ENCODE data around the gene OR5K1.

Gene OR5K1

DNA sequence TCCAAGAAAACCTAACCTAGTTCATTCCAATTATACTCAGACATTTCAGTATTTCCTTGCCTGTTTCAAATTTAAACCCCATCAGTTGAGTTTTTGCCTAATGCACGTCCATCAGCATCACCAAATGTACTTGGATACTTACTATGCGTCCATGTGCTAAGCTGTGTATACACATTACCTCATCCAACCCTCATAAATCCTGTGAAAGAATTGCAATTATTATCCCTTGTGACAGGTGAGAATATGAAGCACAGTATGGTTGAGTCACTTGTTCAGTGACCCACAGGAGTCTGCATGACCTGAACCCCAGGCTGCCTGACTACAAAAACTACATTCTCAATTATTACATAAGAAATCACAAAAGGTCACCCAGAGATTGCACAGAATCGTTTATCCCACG, 37.0 kb downstream of the OR5K1 start:
- Histone ChIP-seq H3K9me3 (ENCODE audit: control insufficient read depth, insufficient read depth, low read length) (no peaks in the 10 kb centered on the region), H3K4me1 (ENCODE audit: insufficient read depth, low read length) (no peaks in the 10 kb centered on the region), H3K36me3 (ENCODE audit: insufficient read depth, low read length) (no peaks in the 10 kb centered on the region), H3K9ac (ENCODE audit: low read depth, low read length) (no peak overlapping the region)

DNA sequence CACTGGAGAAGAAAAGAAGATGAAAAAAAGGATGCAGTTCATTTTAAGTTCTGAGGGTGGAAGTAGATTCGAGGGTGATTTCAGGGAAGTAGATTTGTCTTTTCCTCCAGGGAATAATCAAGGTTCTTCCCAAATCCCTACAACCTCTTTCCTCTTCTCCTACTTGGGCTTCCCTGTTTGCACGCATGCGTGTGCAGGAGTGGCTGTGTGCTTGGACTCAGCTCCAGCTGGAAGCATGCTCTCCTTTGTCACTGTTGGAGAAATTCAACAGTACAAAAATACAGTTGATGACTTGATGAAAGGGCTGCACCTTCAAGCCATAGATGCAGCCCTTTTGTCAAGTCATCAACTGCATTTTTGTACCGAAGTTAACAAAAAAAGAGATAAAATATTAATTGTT, 38.3 kb downstream of the OR5K1 start:
- Histone ChIP-seq H3K4me1 (ENCODE audit: insufficient read depth, low read length) (no peaks in the 10 kb centered on the region), H3K36me3 (ENCODE audit: insufficient read depth, low read length) (no peaks in the 10 kb centered on the region), H3K9me3 (ENCODE audit: control insufficient read depth, insufficient read depth, low read length) (no peaks in the 10 kb centered on the region), H3K9ac (ENCODE audit: low read depth, low read length) (no peak overlapping the region)

DNA sequence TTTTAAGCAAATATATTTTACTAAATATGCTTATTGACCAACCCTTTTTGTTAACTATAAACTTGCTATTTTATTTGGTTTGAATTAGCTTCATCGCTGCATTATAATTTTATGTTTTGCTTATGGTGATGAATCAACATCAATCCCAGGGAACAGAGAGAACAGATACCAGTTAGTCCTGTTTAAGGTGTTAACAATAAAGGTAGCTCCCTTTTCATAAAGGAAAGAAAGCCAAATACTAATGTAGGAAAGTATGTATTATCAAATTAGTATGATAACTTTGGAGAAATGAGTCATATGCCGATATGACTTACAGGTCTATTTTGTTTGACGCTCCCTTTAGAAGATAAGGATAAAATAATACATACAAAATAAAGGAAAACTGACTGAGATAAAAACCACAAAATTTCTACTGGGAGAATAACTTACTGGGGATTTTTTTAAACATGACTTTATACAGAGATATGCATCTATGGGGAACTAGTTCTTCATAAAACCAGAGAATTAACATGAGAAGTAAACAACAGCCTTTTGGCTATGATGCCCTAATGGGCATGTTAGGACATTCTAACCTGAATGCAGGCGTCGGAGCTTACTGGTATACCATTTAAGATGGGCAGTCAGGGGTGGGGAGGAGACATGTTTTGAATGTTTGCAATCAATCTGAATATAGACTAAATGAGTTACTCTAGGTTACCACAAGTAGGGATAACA, 39.0 kb downstream of the OR5K1 start:
- no peak overlapping the region for H3K9ac ChIP-seq (ENCODE audit: low read depth, low read length)
- no peaks in the 10 kb centered on the region for H3K4me1 ChIP-seq (ENCODE audit: insufficient read depth, low read length)
- H3K36me3 ChIP-seq (ENCODE audit: insufficient read depth, low read length): no peaks in the 10 kb centered on the region
- no peaks in the 10 kb centered on the region for H3K9me3 ChIP-seq (ENCODE audit: control insufficient read depth, insufficient read depth, low read length)

DNA sequence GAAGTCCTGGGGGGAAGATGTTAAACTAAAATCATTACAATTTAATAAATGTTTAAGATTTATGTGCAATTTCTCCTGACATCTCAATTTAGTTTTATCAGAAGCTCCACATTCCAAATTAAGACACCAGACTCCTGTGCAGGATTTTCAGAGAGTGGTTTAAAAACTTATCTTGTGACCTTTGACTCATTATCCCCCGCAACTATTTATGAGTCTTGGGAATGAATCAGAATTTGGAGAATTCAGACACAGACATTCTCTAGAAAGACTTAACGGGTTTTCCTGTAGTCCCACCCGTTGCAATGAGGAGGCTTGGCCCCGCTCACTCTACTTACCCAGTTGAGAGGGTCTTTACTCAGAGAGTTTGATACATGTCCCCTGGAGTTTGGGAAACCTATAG, 41.5 kb downstream of the OR5K1 start:
- Histone ChIP-seq H3K9me3 (ENCODE audit: control insufficient read depth, insufficient read depth, low read length) (no peaks in the 10 kb centered on the region), H3K9ac (ENCODE audit: low read depth, low read length) (no peak overlapping the region), H3K4me1 (ENCODE audit: insufficient read depth, low read length) (no peaks in the 10 kb centered on the region), H3K36me3 (ENCODE audit: insufficient read depth, low read length) (no peaks in the 10 kb centered on the region)

DNA sequence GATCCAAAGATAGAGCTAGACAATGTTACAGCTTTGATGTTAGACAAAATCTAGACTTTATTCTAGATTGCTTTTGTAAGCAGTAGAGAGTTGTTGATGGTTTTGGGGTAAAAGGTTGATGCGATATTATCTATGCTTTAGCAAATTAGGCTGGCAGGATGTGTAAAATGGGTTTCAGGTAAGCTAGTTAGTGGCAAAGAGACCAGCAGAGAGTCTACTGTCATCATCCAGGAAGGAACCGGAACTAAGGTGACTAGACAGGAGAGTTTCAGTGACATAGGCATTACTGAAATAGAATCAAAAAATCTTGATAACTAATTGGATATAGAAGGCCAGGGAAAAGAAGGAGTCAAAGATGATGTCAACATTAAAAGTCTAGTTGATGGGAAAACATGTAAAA, 45.6 kb downstream of the OR5K1 start:
- H3K9ac ChIP-seq (ENCODE audit: low read depth, low read length): no peak overlapping the region
- no peaks in the 10 kb centered on the region for H3K9me3 ChIP-seq (ENCODE audit: control insufficient read depth, insufficient read depth, low read length)
- H3K4me1 ChIP-seq (ENCODE audit: insufficient read depth, low read length): no peaks in the 10 kb centered on the region
- H3K36me3 ChIP-seq (ENCODE audit: insufficient read depth, low read length): no peaks in the 10 kb centered on the region

DNA sequence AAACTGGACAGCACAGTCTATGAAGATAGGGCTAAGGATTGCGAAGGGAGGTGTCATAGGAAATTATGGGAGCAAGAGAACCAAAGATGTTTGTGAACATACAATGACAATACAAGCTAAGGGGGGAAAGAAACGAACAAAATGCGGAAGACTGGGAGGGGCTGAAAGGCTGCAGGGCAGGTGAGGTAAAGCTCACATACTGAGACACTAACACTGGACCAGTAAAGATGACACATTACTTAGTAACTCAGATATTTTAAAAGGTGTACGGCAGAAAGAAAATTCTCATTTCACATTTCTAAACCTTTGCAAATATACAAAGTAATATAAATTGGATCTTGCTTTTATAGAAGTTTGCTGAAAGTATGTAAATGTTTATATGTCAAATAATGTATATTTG, 49.6 kb downstream of the OR5K1 start:
- Histone ChIP-seq H3K9ac (ENCODE audit: low read depth, low read length) (no peak overlapping the region), H3K9me3 (ENCODE audit: control insufficient read depth, insufficient read depth, low read length) (no peaks in the 10 kb centered on the region), H3K4me1 (ENCODE audit: insufficient read depth, low read length) (peaks cover 7% of the 10 kb centered on the region; the same call in 1 of the 2 replicates), H3K36me3 (ENCODE audit: insufficient read depth, low read length) (peaks cover 9% of the 10 kb centered on the region)

DNA sequence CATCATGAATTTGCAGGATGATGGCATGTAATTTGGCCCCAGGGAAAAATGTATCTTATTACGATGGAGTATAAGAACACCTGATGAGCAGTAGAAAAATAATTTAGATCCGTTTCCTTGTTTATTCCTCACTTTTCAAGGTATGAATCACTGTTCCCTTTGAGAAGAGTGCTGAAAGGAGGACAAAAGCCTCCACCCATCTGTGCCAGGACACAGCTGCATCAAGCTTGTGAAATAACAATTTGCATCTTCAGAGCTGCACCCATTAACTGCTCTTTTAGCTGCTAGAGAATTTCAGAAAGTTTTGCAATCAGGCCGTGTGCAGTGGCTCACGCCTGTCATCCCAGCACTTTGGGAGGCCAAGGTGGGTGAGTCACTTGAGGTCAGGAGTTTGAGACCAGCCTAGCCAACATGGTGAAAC, 50.1 kb downstream of the OR5K1 start:
- H3K9me3 ChIP-seq (ENCODE audit: control insufficient read depth, insufficient read depth, low read length): no peaks in the 10 kb centered on the region
- peaks cover 9% of the 10 kb centered on the region for H3K36me3 ChIP-seq (ENCODE audit: insufficient read depth, low read length)
- H3K9ac ChIP-seq (ENCODE audit: low read depth, low read length): no peak overlapping the region
- peaks cover 10% of the 10 kb centered on the region; the same call in 1 of the 2 replicates for H3K4me1 ChIP-seq (ENCODE audit: insufficient read depth, low read length)

DNA sequence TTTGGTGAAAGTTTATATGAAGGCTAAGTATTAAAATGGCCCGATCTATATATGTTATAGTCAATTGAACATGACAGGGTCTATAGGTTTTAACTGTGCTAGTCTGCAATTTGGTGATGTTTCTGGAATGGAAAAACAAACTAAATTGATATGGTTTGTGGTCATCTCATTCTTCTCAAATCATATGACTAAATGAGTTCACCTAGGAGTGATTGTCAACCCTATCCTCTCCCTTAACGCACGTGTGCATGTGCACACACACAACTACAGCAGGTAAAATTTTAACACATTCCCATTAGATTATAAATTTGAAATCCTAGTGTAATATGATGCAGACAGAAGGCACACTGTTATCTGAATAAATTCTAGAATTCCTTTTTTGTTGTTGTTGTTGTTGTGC, 50.7 kb downstream of the OR5K1 start:
- Histone ChIP-seq H3K9ac (ENCODE audit: low read depth, low read length) (no peak overlapping the region), H3K9me3 (ENCODE audit: control insufficient read depth, insufficient read depth, low read length) (no peaks in the 10 kb centered on the region), H3K4me1 (ENCODE audit: insufficient read depth, low read length) (peaks cover 12% of the 10 kb centered on the region; the same call in 1 of the 2 replicates), H3K36me3 (ENCODE audit: insufficient read depth, low read length) (peaks cover 9% of the 10 kb centered on the region)

DNA sequence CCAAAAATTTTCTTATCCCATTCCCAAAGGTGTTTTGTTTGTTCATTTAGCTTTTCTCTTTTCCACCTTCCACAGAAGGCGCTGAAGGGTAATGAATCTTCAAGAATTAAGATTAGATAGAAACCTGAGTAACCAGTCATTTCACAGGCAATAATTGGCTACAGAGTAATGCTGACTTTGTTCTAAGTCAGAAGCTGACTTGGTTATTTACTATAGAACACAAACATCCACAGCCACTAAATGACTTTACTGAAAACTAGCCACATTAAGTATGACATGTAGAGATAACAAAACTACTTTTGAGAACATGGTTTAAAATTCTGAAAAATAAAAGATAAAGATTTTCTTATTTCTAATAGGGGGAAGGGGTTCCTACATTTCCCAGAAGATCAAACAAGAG, 51.9 kb downstream of the OR5K1 start:
- no peaks in the 10 kb centered on the region for H3K9me3 ChIP-seq (ENCODE audit: control insufficient read depth, insufficient read depth, low read length)
- peaks cover 17% of the 10 kb centered on the region for H3K36me3 ChIP-seq (ENCODE audit: insufficient read depth, low read length)
- peaks cover 12% of the 10 kb centered on the region; the same call in 1 of the 2 replicates for H3K4me1 ChIP-seq (ENCODE audit: insufficient read depth, low read length)

DNA sequence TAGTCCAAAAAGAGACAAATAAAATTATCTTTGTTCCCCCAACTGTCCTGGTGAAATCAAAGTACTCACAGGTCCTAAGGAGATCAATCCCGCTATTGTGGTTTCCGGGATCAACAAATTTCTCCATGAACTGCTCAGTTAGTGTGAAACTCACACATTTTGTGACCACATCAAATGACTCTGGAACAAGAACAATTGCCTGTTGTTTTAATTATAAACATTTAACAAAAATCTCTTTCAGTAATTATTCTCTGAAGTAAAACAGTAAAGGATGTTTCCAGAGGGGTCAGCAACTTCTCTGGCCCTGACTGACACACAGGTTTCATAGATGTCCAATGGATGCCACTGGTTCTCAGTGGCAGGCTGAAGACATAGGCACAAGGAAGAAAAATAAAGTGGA, 55.8 kb downstream of the OR5K1 start:
- H3K9ac ChIP-seq (ENCODE audit: low read depth, low read length): no peak overlapping the region
- H3K4me1 ChIP-seq (ENCODE audit: insufficient read depth, low read length): peaks cover 16% of the 10 kb centered on the region; the same call in 1 of the 2 replicates
- H3K36me3 ChIP-seq (ENCODE audit: insufficient read depth, low read length): peaks cover 17% of the 10 kb centered on the region
- no peaks in the 10 kb centered on the region for H3K9me3 ChIP-seq (ENCODE audit: control insufficient read depth, insufficient read depth, low read length)

More for the DNA sequence above, 51.9 kb downstream of the OR5K1 start:
- H3K9ac ChIP-seq (ENCODE audit: low read depth, low read length): no peak overlapping the region

DNA sequence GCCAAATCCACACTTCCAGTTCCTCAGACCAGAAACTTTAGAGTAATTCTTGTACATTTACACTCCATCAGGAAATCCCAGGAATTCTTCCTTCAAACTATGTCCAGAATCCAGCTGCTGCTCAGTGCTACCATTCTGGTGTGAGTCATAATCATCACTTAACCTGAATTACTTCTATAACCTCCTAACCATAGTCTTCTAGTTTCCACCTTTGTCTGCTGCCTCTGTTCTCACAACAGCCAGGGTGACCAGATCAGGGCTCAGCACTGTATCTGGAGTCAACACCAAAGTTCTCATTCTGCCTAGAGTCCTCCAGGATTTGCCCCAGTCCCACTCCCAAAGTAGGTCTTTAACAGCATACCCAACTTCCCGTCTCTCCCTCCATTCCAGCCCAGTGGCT, 56.4 kb downstream of the OR5K1 start:
- no peak overlapping the region for H3K9ac ChIP-seq (ENCODE audit: low read depth, low read length)
- H3K36me3 ChIP-seq (ENCODE audit: insufficient read depth, low read length): peaks cover 17% of the 10 kb centered on the region
- peaks cover 16% of the 10 kb centered on the region; the same call in 1 of the 2 replicates for H3K4me1 ChIP-seq (ENCODE audit: insufficient read depth, low read length)
- no peaks in the 10 kb centered on the region for H3K9me3 ChIP-seq (ENCODE audit: control insufficient read depth, insufficient read depth, low read length)

DNA sequence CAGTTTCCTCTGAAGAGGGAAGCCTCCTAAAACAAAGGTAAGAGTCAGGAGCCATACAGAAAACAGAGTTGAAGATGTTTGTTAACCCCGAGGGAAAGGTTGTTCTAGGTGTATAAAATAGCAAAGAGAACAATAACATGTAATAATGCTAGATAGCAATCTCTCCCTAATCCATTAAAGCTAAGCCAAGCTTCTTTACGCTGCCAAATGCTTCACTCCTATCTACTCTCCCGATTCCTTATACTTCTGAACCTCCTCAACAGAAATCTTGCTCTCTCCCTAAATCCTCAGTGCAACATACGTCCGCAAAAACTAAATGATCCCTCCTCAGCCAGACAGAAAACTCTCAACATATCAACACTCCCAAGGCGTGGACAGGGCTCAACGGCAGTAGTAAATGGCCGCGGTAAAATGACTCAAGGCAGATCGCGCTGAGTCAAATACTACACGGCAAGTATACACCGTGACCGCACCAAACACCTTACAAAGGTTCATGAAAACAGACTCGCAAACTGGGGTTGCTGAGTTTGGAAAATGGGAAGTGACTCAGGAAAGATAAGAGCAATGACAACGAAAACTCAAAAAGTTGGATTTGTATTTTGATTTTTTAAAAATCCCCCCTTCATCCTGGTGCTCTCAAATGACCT, 59.0 kb downstream of the OR5K1 start:
- Histone ChIP-seq H3K36me3 (ENCODE audit: insufficient read depth, low read length) (peaks cover 9% of the 10 kb centered on the region), H3K4me1 (ENCODE audit: insufficient read depth, low read length) (peaks cover 12% of the 10 kb centered on the region; the same call in 1 of the 2 replicates), H3K9me3 (ENCODE audit: control insufficient read depth, insufficient read depth, low read length) (no peaks in the 10 kb centered on the region), H3K9ac (ENCODE audit: low read depth, low read length) (peak overlapping the region; percentile 100)

Measured in ES-I3 (cell line).